Effector CD8-positive, alpha-beta T cell (primary cell): ENCODE data around the gene MEPE.
"Not testable (repeated sequence)": the region's sequence is repeated elsewhere in the genome, so short reads cannot be mapped to it uniquely, and the experiment has no call there.

Experiments
- DNase-seq: peaks from one replicate; lab custom pipeline; 2025; lab: John Stamatoyannopoulos, UW

Gene MEPE

DNA sequence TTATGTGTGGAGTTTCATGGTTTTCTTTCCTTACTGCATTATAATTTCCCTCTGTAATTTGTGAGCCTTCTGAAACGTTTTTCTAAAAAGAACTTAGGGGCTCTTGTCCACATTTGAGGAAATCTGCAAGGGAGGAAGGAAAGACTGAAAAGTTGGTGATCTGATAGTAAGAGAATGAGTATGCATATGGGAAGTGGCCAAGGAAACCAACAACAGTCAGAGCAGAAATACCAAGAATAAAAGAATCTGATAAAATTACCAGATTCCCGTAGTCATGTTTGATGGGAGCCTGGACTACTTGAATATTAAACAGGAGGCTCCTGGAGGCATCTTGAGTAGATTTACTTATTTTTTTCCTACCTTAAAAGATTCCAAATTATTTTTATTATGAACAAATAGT lies 50.1 kb downstream of the MEPE start:
- no peak for DNase-seq

DNA sequence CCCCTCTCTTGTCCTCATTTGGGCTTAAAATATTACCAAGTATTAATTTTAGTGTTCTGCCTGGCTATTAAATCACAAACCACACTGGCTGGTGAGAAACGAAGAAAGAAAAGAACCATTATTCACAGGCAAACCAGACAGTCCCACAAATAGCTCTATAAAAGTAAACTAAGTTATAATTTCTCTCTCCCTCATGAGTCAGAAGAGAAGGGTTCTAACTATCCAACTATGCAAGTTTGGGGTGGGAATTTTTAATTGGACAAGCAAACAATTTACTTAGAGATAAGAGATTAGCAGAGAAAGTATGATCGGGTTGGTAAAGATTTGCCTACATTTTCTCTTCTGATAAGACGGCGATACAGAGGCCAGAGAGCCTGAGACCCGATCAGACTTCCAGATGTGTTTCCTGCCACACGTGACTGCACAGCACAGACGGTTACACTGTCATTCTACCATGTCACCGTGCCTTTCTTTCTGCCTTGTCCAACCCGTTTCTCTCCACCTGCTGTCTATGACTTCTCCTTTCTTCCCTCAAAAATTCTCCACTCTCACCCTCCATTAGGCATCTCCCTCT lies 52.3 kb downstream of the MEPE start:
- DNase-seq, result no peak

DNA sequence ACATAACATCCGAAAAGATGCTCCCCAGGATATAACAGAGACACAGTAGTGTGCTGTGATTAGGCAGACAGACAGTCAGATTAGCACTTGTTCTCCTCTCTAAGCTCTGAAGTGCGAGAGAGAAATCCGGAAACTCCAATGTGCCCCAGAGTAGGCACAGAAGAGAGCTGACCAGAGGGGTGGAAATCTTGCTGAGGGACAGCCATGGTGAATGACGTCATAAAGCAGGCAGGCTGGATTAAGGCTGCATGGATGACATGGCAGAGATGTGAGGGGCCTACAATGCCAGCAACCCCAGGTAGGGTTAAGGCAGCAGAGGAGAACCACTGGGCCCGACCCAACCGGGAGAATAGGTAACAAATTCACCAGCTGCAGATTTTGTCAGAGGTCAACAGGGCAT lies 53.3 kb downstream of the MEPE start:
- DNase-seq, result no peak

GRCh38 chr4:87890753-87891152 lies 58.0 kb downstream of the MEPE start:
- DNase-seq, result not testable (repeated sequence)

GRCh38 chr4:87895964-87896621 lies 63.3 kb downstream of the MEPE start:
- no peak for DNase-seq
